MM.1S (cell line): ENCODE results near the gene GNB1.

Experiments
- EZH2 ChIP-seq: fragments of 300-600 bp; sonication (generic); optimal IDR thresholded peaks from 2 replicates; pipeline ENCODE3; 2017; ENCODE audit warnings: low read depth, mild to moderate bottlenecking, antibody characterized with exemption, low read length, mixed read lengths
- EZH2phosphoT487 ChIP-seq: fragments of 300-600 bp; sonication (generic); IDR thresholded peaks from 2 replicates; pipeline ENCODE4 v1.6.1; 2018; ENCODE audit warnings: antibody characterized with exemption, low read length

GRCh38 chr1:1898246-1898933, 7.5 kb upstream of the GNB1 start:
- TF ChIP-seq EZH2phosphoT487, result no peak
- no peak for TF ChIP-seq EZH2
